B cell (primary cell): ENCODE data around the gene UGT1A7. TPM values are rescaled to one million over a fixed set of nuclear protein-coding genes. Genes with fewer than 3 reads are reported as not detected.

ENCODE experiments used
- ATAC-seq: fragments of 200-7000 bp; cut with Tn5 transposase; one replicate; pipeline ENCODE4 v1.10.0; 2021; ENCODE audit warnings: low read depth, mild to moderate bottlenecking, moderate number of reproducible peaks, moderate library complexity
- CTCF ChIA-PET: fragments of 350-600 bp; sonication (Branson Sonifier 250); formaldehyde crosslinking; loops from one replicate; lab custom pipeline; 2021; ENCODE audit warnings: antibody characterized with exemption, inconsistent platforms; lab: Charles Lee
- POLR2A ChIA-PET: fragments of 350-600 bp; sonication (Branson Sonifier 250); formaldehyde crosslinking; loops from one replicate; lab custom pipeline; 2021; ENCODE audit warnings: antibody characterized with exemption; lab: Charles Lee
- DNase-seq: peaks from one replicate; pipeline ENCODE4 v3.0.0; 2013
- H2AFZ ChIP-seq: 2 replicates; pipeline ENCODE4 v1.6.1; 2012; ENCODE audit warnings: mild to moderate bottlenecking, low read depth, low read length; ENCODE audit not compliant: insufficient read depth, poor library complexity, severe bottlenecking
- H3K27ac ChIP-seq, 2 donors: 1 replicate in 1 of 2; 2 replicates in 1 of 2; pipeline ENCODE4 v1.5.1; 2012 to 2013; ENCODE audit warnings: low read length in 2 of 2, mild to moderate bottlenecking in 2 of 2, moderate library complexity in 1 of 2
- H3K27me3 ChIP-seq, 4 experiments: fragments of 200-600 bp in 1 of 4; sonication (generic) in 1 of 4; replicated peaks in 1 of 4; 1 replicate in 2 of 4; 2 replicates in 2 of 4; pipeline versions ENCODE4 v1.6.1 to v1.7.0; 2013 to 2016; ENCODE audit warnings: low read length in 3 of 4, mild to moderate bottlenecking in 2 of 4, mixed read lengths in 1 of 4, moderate library complexity in 1 of 4; ENCODE audit not compliant: insufficient read depth in 4 of 4, control insufficient read depth in 3 of 4; ENCODE audit errors: control extremely low read depth in 1 of 4
- H3K36me3 ChIP-seq, 2 experiments: replicated peaks in 1 of 2; 1 replicate in 1 of 2; 2 replicates in 1 of 2; pipeline versions ENCODE4 v1.6.1 to v1.7.1; 2013; ENCODE audit warnings: low read length in 1 of 2; ENCODE audit not compliant: insufficient read depth in 2 of 2, control insufficient read depth in 1 of 2; ENCODE audit errors: control extremely low read depth in 1 of 2, extremely low read depth in 1 of 2
- H3K4me1 ChIP-seq, 2 donors: fragments of 200-600 bp in 1 of 2; sonication (generic) in 1 of 2; 1 replicate in 1 of 2; 2 replicates in 1 of 2; pipeline versions ENCODE4 v1.5.1 to v1.6.1; 2013 to 2017; ENCODE audit warnings: low read length in 2 of 2; ENCODE audit not compliant: control insufficient read depth in 2 of 2, insufficient read depth in 2 of 2
- H3K4me2 ChIP-seq: replicated peaks from 2 replicates; pipeline ENCODE3; 2012; ENCODE audit warnings: mild to moderate bottlenecking, low read depth, low read length; ENCODE audit not compliant: poor library complexity, severe bottlenecking
- H3K4me3 ChIP-seq, 5 experiments: fragments of 200-600 bp in 1 of 5; sonication (generic) in 1 of 5; 1 replicate in 3 of 5; 2 replicates in 2 of 5; pipeline versions ENCODE4 v1.5.1 to v1.7.0; 2011 to 2016; ENCODE audit warnings: low read length in 4 of 5, mild to moderate bottlenecking in 4 of 5, low read depth in 2 of 5, control low read depth in 1 of 5, moderate library complexity in 1 of 5; ENCODE audit not compliant: insufficient read depth in 1 of 5; ENCODE audit errors: control extremely low read depth in 1 of 5, extremely low read depth in 1 of 5
- H3K79me2 ChIP-seq: fragments of 200-600 bp; sonication (generic); one replicate; pipeline ENCODE4 v1.6.0; 2016; ENCODE audit warnings: low read length; ENCODE audit not compliant: control insufficient read depth, insufficient read depth
- H3K9ac ChIP-seq: fragments of 200-600 bp; sonication (generic); 2 replicates; pipeline ENCODE4 v1.6.1; 2017; ENCODE audit warnings: mild to moderate bottlenecking, low read length, moderate library complexity
- H3K9me3 ChIP-seq, 3 donors: one replicate each; pipeline versions ENCODE4 v1.6.1 to v1.7.1; 2013; ENCODE audit warnings: low read length in 2 of 3; ENCODE audit not compliant: control insufficient read depth in 2 of 3, insufficient read depth in 1 of 3; ENCODE audit errors: control extremely low read depth in 1 of 3
- H4K20me1 ChIP-seq: 2 replicates; pipeline ENCODE4 v1.6.0; 2012; ENCODE audit warnings: mild to moderate bottlenecking, low read length; ENCODE audit not compliant: insufficient read depth, control insufficient read depth, poor library complexity, severe bottlenecking
- H3K27ac Mint-ChIP-seq: one replicate; pipeline ENCODE4 v1.8.0; 2021; ENCODE audit warnings: mixed read lengths
- H3K27me3 Mint-ChIP-seq: one replicate; pipeline ENCODE4 v1.8.0; 2021; ENCODE audit warnings: mixed read lengths
- H3K4me1 Mint-ChIP-seq: one replicate; pipeline ENCODE4 v1.8.0; 2021; ENCODE audit warnings: mixed read lengths
- H3K4me3 Mint-ChIP-seq: one replicate; pipeline ENCODE4 v1.8.0; 2021; ENCODE audit warnings: mixed read lengths
- H3K9me3 Mint-ChIP-seq: one replicate; pipeline ENCODE4 v1.8.0; 2022; ENCODE audit warnings: mixed read lengths; ENCODE audit not compliant: insufficient read depth
- CTCF ChIP-seq: fragments of 200-600 bp; IDR thresholded peaks from one replicate; pipeline ENCODE4 v1.8.0; 2022; ENCODE audit warnings: antibody characterized with exemption, mild to moderate bottlenecking
- EZH2 ChIP-seq: IDR thresholded peaks from 2 replicates; pipeline ENCODE4 v1.6.1; 2012; ENCODE audit warnings: borderline replicate concordance, low read depth, mild to moderate bottlenecking, moderate library complexity, low read length; ENCODE audit not compliant: insufficient read depth, poor library complexity, severe bottlenecking
- WGBS: methylation state at CpG from one replicate; pipeline ENCODE4 v1.1.5; 2013; ENCODE audit warnings: missing lambda C conversion rate; ENCODE audit not compliant: insufficient coverage; 5-methylcytosine and 5-hydroxymethylcytosine counted together
- intact Hi-C: fragments of 100-400 bp; cut with micrococcal nuclease; formaldehyde crosslinking; loops from one replicate; pipeline ENCODE4 v1.10.0; 2022
- polyA plus RNA-seq: library from polyadenylated mRNA; depleted of rRNA; stranded (reverse); fragments of >200 nt; gene quantifications from 2 replicates; pipeline ENCODE4 v1.2.3, GENCODE V29; 2012
- total RNA-seq, 2 donors: library from RNA; stranded (reverse); fragments of 120-200 nt in 1 of 2; gene quantifications; 1 replicate in 1 of 2; 2 replicates in 1 of 2; pipeline versions ENCODE4 v1.2.3 to v1.2.4, GENCODE V29; 2013 to 2022

UGT1A7 gene
- total and polyA plus RNA-seq, 2 donors (not counting 1 experiment from before 2014, with no cell fraction given): not detected

- no peak overlapping the region for H3K27ac Mint-ChIP-seq
- Histone ChIP-seq H3K36me3 (no peaks in the 10 kb centered on the region), H2AFZ (no peak overlapping the region), H3K4me1 (no peaks in the 10 kb centered on the region), H3K9me3 (no peaks in the 10 kb centered on the region), H3K9ac (no peak overlapping the region), H3K4me3 (no peak overlapping the region), H3K4me2 (no peak overlapping the region), H3K27me3 (peaks cover 0 to 3% (median 0%) of the 10 kb centered on the region in 4 experiments), H3K27ac (no peak overlapping the region), H3K79me2 (no peaks in the 10 kb centered on the region), H4K20me1 (no peaks in the 10 kb centered on the region)
- H3K27me3 Mint-ChIP-seq: peaks cover 46% of the 10 kb centered on the region
- H3K4me1 Mint-ChIP-seq: no peaks in the 10 kb centered on the region
- POLR2A ChIA-PET: no interaction called here
- no peak for DNase-seq
- no peak overlapping the region for H3K4me3 Mint-ChIP-seq
- TF ChIP-seq CTCF (no peak), EZH2 (no peak)
- H3K9me3 Mint-ChIP-seq: no peaks in the 10 kb centered on the region
- CTCF ChIA-PET: no interaction called here
- ATAC-seq: no peak
- WGBS: 63% methylated on average over 8 of the region's 10 CpGs
- intact Hi-C loops: no loop called here
Observed at GRCh38 chr2:233656443-233656842, 25.3 kb upstream of the UGT1A7 start.

GRCh38 chr2:233658610-233659009, 23.1 kb upstream of the UGT1A7 start:
- no peaks in the 10 kb centered on the region for H3K79me2 ChIP-seq
- CTCF ChIA-PET: interaction anchor here (0.6 kb wide), 1 partner anchor 901 kb away, joined by 5 read pairs; no protein-coding TSS in a partner anchor
- H2AFZ ChIP-seq: no peak overlapping the region
- no peak overlapping the region for H3K27ac Mint-ChIP-seq
- no peaks in the 10 kb centered on the region for H3K4me1 ChIP-seq
- H3K9me3 ChIP-seq: no peaks in the 10 kb centered on the region
- no peak for ATAC-seq
- no peak for DNase-seq
- intact Hi-C loops: no loop called here
- H3K27me3 Mint-ChIP-seq: peaks cover 45% of the 10 kb centered on the region
- H3K36me3 ChIP-seq: no peaks in the 10 kb centered on the region
- no peaks in the 10 kb centered on the region for H3K9me3 Mint-ChIP-seq
- H4K20me1 ChIP-seq: no peaks in the 10 kb centered on the region
- no peak overlapping the region for H3K4me2 ChIP-seq
- no peak overlapping the region for H3K4me3 Mint-ChIP-seq
- no peak overlapping the region for H3K27ac ChIP-seq
- no peak overlapping the region for H3K9ac ChIP-seq
- no peak overlapping the region for H3K4me3 ChIP-seq
- POLR2A ChIA-PET: no interaction called here
- peaks cover 0 to 6% (median 0%) of the 10 kb centered on the region in 4 experiments for H3K27me3 ChIP-seq
- no peaks in the 10 kb centered on the region for H3K4me1 Mint-ChIP-seq
- TF ChIP-seq CTCF (no peak), EZH2 (no peak)
